MM.1S (cell line): ENCODE measurements around the gene TBC1D25.

Experiments used
- DNase-seq: peaks from one replicate; pipeline ENCODE4 v3.0.0-alpha.2; 2015
- H2AFZ ChIP-seq: fragments of 300-600 bp; sonication (generic); 2 replicates; pipeline ENCODE4 v1.6.0; 2016; ENCODE audit warnings: antibody characterized with exemption, low read length
- H3F3A ChIP-seq: fragments of 300-600 bp; sonication (generic); 2 replicates; pipeline ENCODE4 v1.6.1; 2016; ENCODE audit warnings: mild to moderate bottlenecking, antibody characterized with exemption, low read length, moderate library complexity, mixed read lengths; ENCODE audit not compliant: insufficient read depth
- H3K27ac ChIP-seq: fragments of 300-600 bp; sonication (generic); 2 replicates; pipeline ENCODE4 v1.5.1; 2016; ENCODE audit warnings: mild to moderate bottlenecking, low read length
- H3K27me3 ChIP-seq: fragments of 300-600 bp; sonication (generic); replicated peaks from 2 replicates; pipeline ENCODE4 v1.6.0; 2016; ENCODE audit warnings: low read length; ENCODE audit not compliant: insufficient read depth
- H3K36me3 ChIP-seq: fragments of 300-600 bp; sonication (generic); replicated peaks from 2 replicates; pipeline ENCODE4 v1.6.1; 2016; ENCODE audit warnings: mild to moderate bottlenecking, low read length, mixed read lengths; ENCODE audit not compliant: insufficient read depth
- H3K4me1 ChIP-seq: fragments of 300-600 bp; sonication (generic); 2 replicates; pipeline ENCODE4 v1.6.1; 2016; ENCODE audit warnings: low read length, mixed read lengths
- H3K4me2 ChIP-seq: fragments of 300-600 bp; sonication (generic); 2 replicates; pipeline ENCODE4 v1.6.0; 2016; ENCODE audit warnings: low read depth, low read length
- H3K4me3 ChIP-seq: fragments of 300-600 bp; sonication (generic); 2 replicates; pipeline ENCODE4 v1.5.1; 2016; ENCODE audit warnings: low read length, mixed read lengths
- H3K79me2 ChIP-seq: fragments of 300-600 bp; sonication (generic); 2 replicates; pipeline ENCODE4 v1.6.1; 2016; ENCODE audit warnings: mixed run types, low read length, mixed read lengths
- H3K9ac ChIP-seq: fragments of 300-600 bp; sonication (generic); 2 replicates; pipeline ENCODE4 v1.6.1; 2016; ENCODE audit warnings: low read length, mixed read lengths
- H3K9me2 ChIP-seq: fragments of 300-600 bp; sonication (generic); replicated peaks from 2 replicates; pipeline ENCODE4 v1.6.1; 2016; ENCODE audit warnings: mild to moderate bottlenecking, low read length, mixed read lengths; ENCODE audit not compliant: insufficient read depth
- H3K9me3 ChIP-seq: fragments of 300-600 bp; sonication (generic); replicated peaks from 2 replicates; pipeline ENCODE4 v1.6.1; 2016; ENCODE audit warnings: mild to moderate bottlenecking, low read length, mixed read lengths; ENCODE audit not compliant: insufficient read depth
- H4K20me1 ChIP-seq: fragments of 300-600 bp; sonication (generic); 2 replicates; pipeline ENCODE4 v1.6.1; 2016; ENCODE audit warnings: mild to moderate bottlenecking, low read length, moderate library complexity, mixed read lengths; ENCODE audit not compliant: insufficient read depth
- CTCF ChIP-seq: fragments of 300-600 bp; sonication (generic); IDR thresholded peaks from 2 replicates; pipeline ENCODE4 v1.5.1; 2016; ENCODE audit warnings: antibody characterized with exemption, low read length, mixed read lengths
- EZH2 ChIP-seq: fragments of 300-600 bp; sonication (generic); optimal IDR thresholded peaks from 2 replicates; pipeline ENCODE3; 2017; ENCODE audit warnings: low read depth, mild to moderate bottlenecking, antibody characterized with exemption, low read length, mixed read lengths
- EZH2phosphoT487 ChIP-seq: fragments of 300-600 bp; sonication (generic); IDR thresholded peaks from 2 replicates; pipeline ENCODE4 v1.6.1; 2018; ENCODE audit warnings: antibody characterized with exemption, low read length

Gene TBC1D25

GRCh38 chrX:48538641-48539344, 721 bp upstream of the TBC1D25 start:
- peak overlapping the region; percentile 44 for H2AFZ ChIP-seq
- peaks cover 17% of the 10 kb centered on the region for H3K79me2 ChIP-seq
- DNase-seq, result no peak
- peak overlapping the region; percentile 45; the same call in 1 of the 2 replicates for H3K4me2 ChIP-seq
- no peak overlapping the region for H3K9ac ChIP-seq
- peak overlapping the region; percentile 6; the same call in 1 of the 2 replicates for H3K27ac ChIP-seq
- H3K4me3 ChIP-seq, result no peak overlapping the region
- H3F3A ChIP-seq, result peaks cover 18% of the 10 kb centered on the region
- peaks cover 8% of the 10 kb centered on the region for H3K4me1 ChIP-seq
- H3K9me2 ChIP-seq, result no peaks in the 10 kb centered on the region
- no peak for TF ChIP-seq EZH2phosphoT487
- TF ChIP-seq EZH2, result no peak
- no peak for TF ChIP-seq CTCF
- H3K9me3 ChIP-seq, result no peaks in the 10 kb centered on the region
- H4K20me1 ChIP-seq, result no peaks in the 10 kb centered on the region
- no peaks in the 10 kb centered on the region for H3K36me3 ChIP-seq
- no peaks in the 10 kb centered on the region for H3K27me3 ChIP-seq

- Histone ChIP-seq H3K27me3 (no peaks in the 10 kb centered on the region), H3K27ac (peak overlapping the region; percentile 87; the same call in 1 of the 2 replicates), H3K79me2 (peaks cover 26% of the 10 kb centered on the region), H3K9me2 (no peaks in the 10 kb centered on the region), H3F3A (peaks cover 18% of the 10 kb centered on the region), H3K36me3 (no peaks in the 10 kb centered on the region), H2AFZ (peak overlapping the region; percentile 18; the same call in 1 of the 2 replicates), H3K4me1 (peaks cover 8% of the 10 kb centered on the region), H3K4me3 (peak overlapping the region; percentile 74), H3K9me3 (no peaks in the 10 kb centered on the region), H3K4me2 (peak overlapping the region; percentile 92), H3K9ac (peak overlapping the region; percentile 79), H4K20me1 (no peaks in the 10 kb centered on the region)
- TF ChIP-seq EZH2phosphoT487, result no peak
- TF ChIP-seq CTCF, result no peak
- TF ChIP-seq EZH2, result no peak
- peak; percentile 27 for DNase-seq
Observed at GRCh38 chrX:48540028-48540375, 488 bp downstream of the TBC1D25 start.

- Histone ChIP-seq H3K4me2 (peak overlapping the region; percentile 92), H3K79me2 (peaks cover 26% of the 10 kb centered on the region), H2AFZ (no peak overlapping the region), H4K20me1 (no peaks in the 10 kb centered on the region), H3K36me3 (no peaks in the 10 kb centered on the region), H3K9me3 (no peaks in the 10 kb centered on the region), H3K4me3 (peak overlapping the region; percentile 74), H3K4me1 (peaks cover 8% of the 10 kb centered on the region), H3K27me3 (no peaks in the 10 kb centered on the region), H3K27ac (peak overlapping the region; percentile 87), H3K9ac (peak overlapping the region; percentile 79), H3F3A (peaks cover 18% of the 10 kb centered on the region), H3K9me2 (no peaks in the 10 kb centered on the region)
- peak; percentile 11 for DNase-seq
- TF ChIP-seq EZH2phosphoT487, result no peak
- no peak for TF ChIP-seq CTCF
- no peak for TF ChIP-seq EZH2
Observed at GRCh38 chrX:48540480-48540879, 966 bp downstream of the TBC1D25 start.
